Measurements from ENCODE around the gene AMOT.
"Not testable (repeated sequence)": the region's sequence is repeated elsewhere in the genome, so short reads cannot be mapped to it uniquely, and the experiment has no call there.

Gene AMOT

GRCh38 chrX:112868586-112868985, 28.0 kb upstream of the AMOT start:
- no peak overlapping the region for H3K4me3 ChIP-seq (ENCODE audit: low read depth, low read length)
- TF ChIP-seq CTCF (IDR thresholded peaks at IDR 0.05; ENCODE audit: low read depth, low read length), result no peak
- DNase-seq (ENCODE audit: low read depth, low spot score), result no peak
- in situ Hi-C loops (cut with HindIII; ENCODE audit: low sequenced_read_pairs), result no loop called here

- no peak overlapping the region for H3K4me3 ChIP-seq (ENCODE audit: low read depth, low read length)
- in situ Hi-C loops (cut with HindIII; ENCODE audit: low sequenced_read_pairs), result no loop called here
- no peak for TF ChIP-seq CTCF (IDR thresholded peaks at IDR 0.05; ENCODE audit: low read depth, low read length)
- DNase-seq (ENCODE audit: low read depth, low spot score), result no peak
Observed at GRCh38 chrX:112867570-112867969, 26.9 kb upstream of the AMOT start.

- no peak overlapping the region for H3K4me3 ChIP-seq (ENCODE audit: low read depth, low read length)
- no peak for DNase-seq (ENCODE audit: low read depth, low spot score)
- in situ Hi-C loops (cut with HindIII; ENCODE audit: low sequenced_read_pairs), result no loop called here
- no peak for TF ChIP-seq CTCF (IDR thresholded peaks at IDR 0.05; ENCODE audit: low read depth, low read length)
Observed at GRCh38 chrX:112866175-112866574, 25.5 kb upstream of the AMOT start.

GRCh38 chrX:112865464-112866025, 24.9 kb upstream of the AMOT start:
- H3K4me3 ChIP-seq (ENCODE audit: low read depth, low read length), result no peak overlapping the region
- TF ChIP-seq CTCF (IDR thresholded peaks at IDR 0.05; ENCODE audit: low read depth, low read length), result no peak
- no peak for DNase-seq (ENCODE audit: low read depth, low spot score)
- in situ Hi-C loops (cut with HindIII; ENCODE audit: low sequenced_read_pairs), result no loop called here

GRCh38 chrX:112863850-112864249, 23.2 kb upstream of the AMOT start:
- TF ChIP-seq CTCF (IDR thresholded peaks at IDR 0.05; ENCODE audit: low read depth, low read length), result no peak
- in situ Hi-C loops (cut with HindIII; ENCODE audit: low sequenced_read_pairs), result no loop called here
- H3K4me3 ChIP-seq (ENCODE audit: low read depth, low read length), result no peak overlapping the region
- DNase-seq (ENCODE audit: low read depth, low spot score), result no peak

- TF ChIP-seq CTCF (IDR thresholded peaks at IDR 0.05; ENCODE audit: low read depth, low read length), result no peak
- in situ Hi-C loops (cut with HindIII; ENCODE audit: low sequenced_read_pairs), result no loop called here
- H3K4me3 ChIP-seq (ENCODE audit: low read depth, low read length), result no peak overlapping the region
- no peak for DNase-seq (ENCODE audit: low read depth, low spot score)
Observed at GRCh38 chrX:112857478-112857878, 16.8 kb upstream of the AMOT start.

- H3K4me3 ChIP-seq (ENCODE audit: low read depth, low read length); in situ Hi-C loops (cut with HindIII; ENCODE audit: low sequenced_read_pairs): not testable (repeated sequence)
Observed at GRCh38 chrX:112854901-112855300, 14.3 kb upstream of the AMOT start.

More at GRCh38 chrX:112854901-112855300, 14.3 kb upstream of the AMOT start:
- not testable (repeated sequence) for DNase-seq (ENCODE audit: low read depth, low spot score)

All from astrocyte of the spinal cord (primary cell).